Erythroblast (primary cell): ENCODE results near the gene CRKL.

Experiments
- GATA1 ChIP-seq: IDR thresholded peaks from 2 replicates; pipeline ENCODE4 v1.6.1; 2011; ENCODE audit warnings: low read depth, mild to moderate bottlenecking, control low read depth, low read length, moderate library complexity
- POLR2A ChIP-seq: IDR thresholded peaks from 2 replicates; pipeline ENCODE4 v1.6.1; 2011; ENCODE audit warnings: mild to moderate bottlenecking, low read length

DNA sequence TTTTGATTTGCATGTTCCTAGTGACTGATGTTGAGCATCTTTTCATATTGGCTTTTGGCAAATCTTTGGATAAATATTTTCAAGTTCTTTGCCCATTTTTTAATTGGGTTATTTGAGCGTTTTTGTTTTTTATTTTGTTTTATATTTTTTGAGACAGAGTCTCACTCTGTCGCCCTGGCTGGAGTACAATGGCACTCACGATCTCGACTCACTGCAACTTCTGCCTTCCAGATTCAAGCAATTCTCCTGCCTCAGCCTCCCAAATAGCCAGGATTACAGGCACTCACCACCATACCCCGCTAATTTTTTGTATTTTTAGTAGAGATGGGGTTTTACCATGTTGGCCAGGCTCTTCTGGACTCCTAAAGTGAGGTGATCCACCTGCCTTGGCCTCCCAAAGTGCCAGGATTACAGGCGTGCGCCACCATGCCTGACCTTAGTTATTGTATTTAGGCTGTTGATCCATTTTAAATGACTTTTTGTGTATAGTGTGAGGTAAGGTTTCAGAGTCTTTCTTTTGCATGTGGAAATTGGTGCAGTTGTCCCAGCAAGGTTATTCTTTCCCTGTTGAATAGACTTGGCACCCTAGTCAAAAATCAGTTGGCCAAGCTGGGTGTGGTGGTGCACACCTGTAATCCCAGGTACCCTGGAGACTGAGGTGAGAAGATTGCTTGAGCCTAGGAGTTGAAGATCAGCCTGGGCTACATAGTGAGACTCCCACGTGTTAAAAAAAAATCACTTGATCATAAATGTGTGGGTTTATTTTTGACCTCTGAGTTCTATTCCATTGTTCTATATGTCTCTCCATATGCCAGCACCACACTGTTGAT, 26.1 kb downstream of the CRKL start:
- TF ChIP-seq POLR2A (no peak), GATA1 (no peak)
